Endodermal cell (in vitro differentiated cells): ENCODE results near the gene YKT6. TPM values are rescaled to one million over a fixed set of nuclear protein-coding genes. Genes with fewer than 3 reads are reported as not detected.

Source experiments
- DNase-seq: peaks from one replicate; pipeline ENCODE4 v3.0.0-alpha.2; 2017
- H3K27ac ChIP-seq: 2 replicates; pipeline ENCODE4 v1.5.1; 2013; ENCODE audit warnings: mild to moderate bottlenecking, low read depth, low read length, moderate library complexity
- H3K27me3 ChIP-seq: 2 replicates; pipeline ENCODE4 v1.6.1; 2013; ENCODE audit warnings: mild to moderate bottlenecking, low read length, moderate library complexity; ENCODE audit not compliant: insufficient read depth, control insufficient read depth, poor library complexity, severe bottlenecking
- H3K36me3 ChIP-seq: 2 replicates; pipeline ENCODE4 v1.7.0; 2013; ENCODE audit warnings: mild to moderate bottlenecking, low read length, moderate library complexity; ENCODE audit not compliant: control insufficient read depth, insufficient read depth
- H3K4me1 ChIP-seq: one replicate; pipeline ENCODE4 v1.7.0; 2013; ENCODE audit warnings: low read length; ENCODE audit not compliant: control insufficient read depth, insufficient read depth
- H3K4me3 ChIP-seq: 2 replicates; pipeline ENCODE4 v1.5.1; 2013; ENCODE audit warnings: mild to moderate bottlenecking, low read length, moderate library complexity
- H3K9ac ChIP-seq: 2 replicates; pipeline ENCODE4 v1.6.1; 2013; ENCODE audit warnings: mild to moderate bottlenecking, low read length, moderate library complexity; ENCODE audit not compliant: poor library complexity, severe bottlenecking; ENCODE audit errors: extremely low read depth
- H3K9me3 ChIP-seq: 2 replicates; pipeline ENCODE4 v1.6.1; 2013; ENCODE audit warnings: mild to moderate bottlenecking, low read length, moderate library complexity; ENCODE audit not compliant: control insufficient read depth
- H3K27ac Mint-ChIP-seq: 2 replicates; pipeline ENCODE4 v1.8.0; 2020; ENCODE audit warnings: mixed read lengths
- H3K27me3 Mint-ChIP-seq: 2 replicates; pipeline ENCODE4 v1.8.0; 2021; ENCODE audit warnings: mild to moderate bottlenecking, mixed read lengths; ENCODE audit not compliant: insufficient read depth
- H3K36me3 Mint-ChIP-seq: 2 replicates; pipeline ENCODE4 v1.8.0; 2020; ENCODE audit warnings: low read depth, mixed read lengths
- H3K4me1 Mint-ChIP-seq: 2 replicates; pipeline ENCODE4 v1.8.0; 2020; ENCODE audit warnings: mixed read lengths
- H3K4me3 Mint-ChIP-seq: 2 replicates; pipeline ENCODE4 v1.8.0; 2020; ENCODE audit warnings: mild to moderate bottlenecking, moderate library complexity, mixed read lengths
- H3K9me3 Mint-ChIP-seq: 2 replicates; pipeline ENCODE4 v1.8.0; 2020; ENCODE audit warnings: mild to moderate bottlenecking, mixed read lengths
- WGBS, 2 experiments: methylation state at CpG; one replicate each; pipeline versions ENCODE4 v1.1.5 to v1.1.7; 2013; ENCODE audit warnings: missing lambda C conversion rate in 2 of 2, mixed read lengths in 1 of 2; ENCODE audit not compliant: insufficient coverage in 1 of 2, insufficient read length in 1 of 2; 5-methylcytosine and 5-hydroxymethylcytosine counted together
- total RNA-seq, 2 donors: library from RNA; stranded (reverse); fragmentation: NEBNext Ultra II Directional in 1 of 2; extraction: Animal tissue kit (Norgen Biotek cat#: 25700) in 1 of 2; gene quantifications; 2 replicates in 1 of 2; 3 replicates in 1 of 2; pipeline ENCODE4 v1.2.1, GENCODE V29; 2021
- TF ChIP-seq, protein P1 (sequence below): fragments of 200-600 bp; sonication (generic); conservative IDR thresholded peaks from 2 replicates; pipeline ENCODE4 v1.5.0; 2021; ENCODE audit warnings: antibody characterized with exemption, mild to moderate bottlenecking

YKT6 gene
- total RNA-seq, 2 donors from 2014 or later: 96.2 to 101 TPM

DNA sequence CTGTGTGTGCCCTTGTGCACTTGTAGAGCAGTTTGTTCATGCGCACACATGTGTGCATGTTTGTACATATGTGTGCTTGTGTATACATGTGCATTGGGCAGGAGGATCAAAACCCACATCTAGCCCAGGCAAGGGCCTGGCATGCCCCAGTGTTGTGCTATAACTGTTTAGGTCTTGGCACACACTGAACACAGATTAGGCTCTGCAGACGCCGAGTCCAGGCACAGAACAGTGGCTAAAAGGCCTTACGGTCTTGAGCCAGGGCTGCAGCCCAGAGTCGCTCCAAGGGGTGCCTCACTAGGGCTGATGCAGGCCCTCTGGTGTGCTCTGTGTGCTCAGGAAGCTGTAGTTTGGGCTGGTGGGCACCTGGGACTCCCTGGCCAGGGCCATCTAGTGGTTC lies 55.7 kb downstream of the YKT6 start:
- Histone ChIP-seq H3K4me3 (no peak overlapping the region), H3K36me3 (no peaks in the 10 kb centered on the region), H3K27ac (no peak overlapping the region), H3K27me3 (no peaks in the 10 kb centered on the region), H3K9ac (no peak overlapping the region), H3K4me1 (no peaks in the 10 kb centered on the region), H3K9me3 (no peaks in the 10 kb centered on the region)
- Mint-ChIP-seq H3K27ac (no peak overlapping the region), H3K36me3 (no peaks in the 10 kb centered on the region), H3K9me3 (no peaks in the 10 kb centered on the region), H3K27me3 (no peaks in the 10 kb centered on the region), H3K4me3 (no peak overlapping the region), H3K4me1 (no peaks in the 10 kb centered on the region)
- WGBS, 2 experiments: 92 to 96% methylated on average over 4 to 5 of the region's 5 CpGs
- TF ChIP-seq, protein P1, sequence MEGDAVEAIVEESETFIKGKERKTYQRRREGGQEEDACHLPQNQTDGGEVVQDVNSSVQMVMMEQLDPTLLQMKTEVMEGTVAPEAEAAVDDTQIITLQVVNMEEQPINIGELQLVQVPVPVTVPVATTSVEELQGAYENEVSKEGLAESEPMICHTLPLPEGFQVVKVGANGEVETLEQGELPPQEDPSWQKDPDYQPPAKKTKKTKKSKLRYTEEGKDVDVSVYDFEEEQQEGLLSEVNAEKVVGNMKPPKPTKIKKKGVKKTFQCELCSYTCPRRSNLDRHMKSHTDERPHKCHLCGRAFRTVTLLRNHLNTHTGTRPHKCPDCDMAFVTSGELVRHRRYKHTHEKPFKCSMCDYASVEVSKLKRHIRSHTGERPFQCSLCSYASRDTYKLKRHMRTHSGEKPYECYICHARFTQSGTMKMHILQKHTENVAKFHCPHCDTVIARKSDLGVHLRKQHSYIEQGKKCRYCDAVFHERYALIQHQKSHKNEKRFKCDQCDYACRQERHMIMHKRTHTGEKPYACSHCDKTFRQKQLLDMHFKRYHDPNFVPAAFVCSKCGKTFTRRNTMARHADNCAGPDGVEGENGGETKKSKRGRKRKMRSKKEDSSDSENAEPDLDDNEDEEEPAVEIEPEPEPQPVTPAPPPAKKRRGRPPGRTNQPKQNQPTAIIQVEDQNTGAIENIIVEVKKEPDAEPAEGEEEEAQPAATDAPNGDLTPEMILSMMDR: no peak
- no peak for DNase-seq

DNA sequence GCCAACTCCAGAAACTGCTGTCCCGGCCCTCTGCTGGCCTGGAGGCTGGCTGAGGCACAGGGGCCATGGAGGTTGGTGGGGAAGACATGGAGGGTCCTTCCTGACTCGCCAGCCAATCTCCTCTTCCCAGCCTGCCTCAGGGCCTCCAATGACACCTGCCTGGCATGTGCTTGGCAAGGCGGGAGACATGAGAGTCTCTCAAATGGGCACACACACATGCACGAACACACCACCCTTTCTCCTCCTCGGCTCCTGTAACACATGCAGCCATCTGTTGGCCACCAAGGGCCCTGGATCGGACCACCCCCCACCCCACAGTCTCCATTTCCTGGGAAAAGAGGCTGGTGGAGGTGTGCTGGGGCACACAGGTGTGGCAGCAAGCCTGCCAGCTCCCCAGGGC lies 56.4 kb downstream of the YKT6 start:
- Mint-ChIP-seq H3K36me3 (no peaks in the 10 kb centered on the region), H3K27ac (no peak overlapping the region), H3K9me3 (no peaks in the 10 kb centered on the region), H3K4me3 (no peak overlapping the region), H3K4me1 (no peaks in the 10 kb centered on the region), H3K27me3 (no peaks in the 10 kb centered on the region)
- DNase-seq: no peak
- no peaks in the 10 kb centered on the region for H3K9me3 ChIP-seq
- no peak overlapping the region for H3K27ac ChIP-seq
- H3K4me1 ChIP-seq: no peaks in the 10 kb centered on the region
- no peaks in the 10 kb centered on the region for H3K36me3 ChIP-seq
- TF ChIP-seq, protein P1: no peak
- WGBS, 2 experiments: 94% methylated on average over 6 of the region's 6 CpGs; no CpG with 5 or more reads in 1 of the 2 experiments
- no peak overlapping the region for H3K9ac ChIP-seq
- no peak overlapping the region for H3K4me3 ChIP-seq
- no peaks in the 10 kb centered on the region for H3K27me3 ChIP-seq

DNA sequence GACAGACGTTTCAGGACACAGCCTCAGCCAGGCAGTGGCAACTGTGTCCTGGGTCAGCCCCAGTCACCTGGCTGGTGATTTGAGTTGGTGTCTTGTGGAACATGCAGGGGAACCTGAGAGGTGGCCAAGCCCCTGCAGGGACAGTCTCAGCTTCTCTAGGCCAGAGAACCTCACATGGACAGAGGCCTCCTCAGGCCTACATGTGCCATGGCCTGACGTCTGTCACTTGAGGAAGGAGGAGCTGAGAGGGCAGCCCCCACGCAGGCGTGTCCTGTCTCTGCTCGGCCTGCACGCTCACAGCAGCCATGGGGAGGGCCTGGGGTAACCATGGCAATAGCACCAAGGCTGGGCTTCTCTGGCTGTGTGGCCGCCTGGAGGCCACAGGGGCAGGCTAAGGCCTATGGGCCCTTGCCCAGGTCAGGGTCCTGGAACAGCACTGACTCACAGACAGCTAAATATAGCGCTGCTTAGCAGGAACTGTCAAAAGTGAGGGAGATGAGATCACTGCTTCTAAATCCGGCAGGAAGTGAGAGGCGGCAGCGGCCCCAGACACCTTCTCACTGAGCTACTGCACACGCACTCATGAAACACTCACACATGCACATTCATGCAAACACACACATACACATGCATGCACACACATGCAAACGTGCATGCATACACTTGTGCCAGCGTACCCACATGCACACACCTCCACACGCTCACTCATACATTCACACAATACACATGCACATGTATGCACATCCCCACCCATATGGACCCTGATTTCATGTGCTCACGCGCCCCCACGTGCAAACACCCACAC lies 57.0 kb downstream of the YKT6 start:
- Mint-ChIP-seq H3K4me1 (no peaks in the 10 kb centered on the region), H3K27me3 (no peaks in the 10 kb centered on the region), H3K9me3 (no peaks in the 10 kb centered on the region), H3K4me3 (no peak overlapping the region), H3K27ac (no peak overlapping the region), H3K36me3 (no peaks in the 10 kb centered on the region)
- H3K27me3 ChIP-seq: no peaks in the 10 kb centered on the region
- TF ChIP-seq, protein P1: no peak
- no peaks in the 10 kb centered on the region for H3K4me1 ChIP-seq
- H3K9ac ChIP-seq: no peak overlapping the region
- no peak overlapping the region for H3K4me3 ChIP-seq
- 76 to 78% methylated on average over 13 to 18 of the region's 18 CpGs for WGBS, 2 experiments
- DNase-seq: no peak
- no peaks in the 10 kb centered on the region for H3K36me3 ChIP-seq
- H3K27ac ChIP-seq: no peak overlapping the region
- no peaks in the 10 kb centered on the region for H3K9me3 ChIP-seq
